ENCODE measurements around the gene AEN.

- TF ChIP-seq CTCF (IDR thresholded peaks at IDR 0.05; ENCODE audit: low read depth, low read length) (no peak), POLR2A (IDR thresholded peaks at IDR 0.05; ENCODE audit: extremely low read depth, insufficient read length) (no peak)
Measured at GRCh38 chr15:88623632-88624031, 2.5 kb downstream of the AEN start.
